ENCODE results near the gene BFSP2. TPM values are rescaled to one million over a fixed set of nuclear protein-coding genes. Genes with fewer than 3 reads are reported as not detected.
A peak's percentile ranks its signal among the peaks of the same experiment; 100 is the strongest.

Gene BFSP2
- total and polyA plus RNA-seq, 5 experiments from 2014 or later, result not detected

DNA sequence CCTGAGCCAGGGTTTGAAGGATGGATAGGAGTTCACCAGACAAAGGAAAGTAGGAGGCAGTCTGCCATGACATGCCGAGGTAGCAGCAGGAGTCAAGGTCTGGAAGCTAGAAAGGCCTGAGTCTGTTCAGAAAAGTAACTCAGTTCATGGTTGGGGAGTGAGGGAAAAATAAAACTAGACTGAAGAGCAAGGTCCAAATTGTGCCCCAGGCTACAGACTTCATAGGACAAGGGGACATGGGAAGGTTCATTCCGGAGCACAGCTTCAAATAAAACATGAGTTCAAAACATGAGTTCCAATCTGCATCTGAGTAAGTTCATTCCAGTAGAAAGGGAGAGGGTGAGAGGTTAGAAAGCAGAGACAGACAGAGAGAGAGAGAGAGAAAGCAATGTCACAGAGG lies 39.7 kb downstream of the BFSP2 start:
- H3K9me3 Mint-ChIP-seq, result peaks cover 0 to 10% (median 5%) of the 10 kb centered on the region in 9 donors
- DNase-seq, result no peak
- ATAC-seq, result no peak
- H3K27me3 Mint-ChIP-seq, result no peaks in the 10 kb centered on the region
- H3K27ac Mint-ChIP-seq, result peak overlapping the region in 3 of 10 donors; percentile 8 to 36 (median 20)
- POLR2A ChIA-PET, result no interaction called here
- H3K4me1 Mint-ChIP-seq, result peaks cover 15 to 28% (median 21%) of the 10 kb centered on the region in 4 donors
- peak overlapping the region in 1 of 10 donors; percentile 56 for H3K4me3 Mint-ChIP-seq
- H3K36me3 Mint-ChIP-seq, result peaks cover 5 to 11% (median 10%) of the 10 kb centered on the region in 3 donors

DNA sequence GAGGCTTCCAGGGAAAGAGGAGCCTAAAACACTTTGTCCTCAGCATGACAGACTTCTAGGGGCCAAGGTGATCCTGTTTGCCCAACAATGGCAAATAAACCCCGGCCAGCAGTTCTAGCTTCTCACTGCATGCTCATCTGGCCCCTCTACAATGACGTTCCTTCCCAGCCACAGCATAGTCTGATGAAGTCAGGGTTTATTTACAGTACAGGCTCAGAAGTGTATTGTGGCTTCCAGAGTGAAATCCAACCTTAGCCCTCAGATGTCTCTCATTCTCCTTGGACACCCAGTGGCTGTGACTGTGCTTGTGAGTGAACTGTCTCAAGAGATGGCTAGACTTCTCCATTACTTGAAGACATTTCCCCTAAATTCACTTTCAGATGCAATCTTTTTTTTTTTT lies 40.8 kb downstream of the BFSP2 start:
- Mint-ChIP-seq H3K4me3 (no peak overlapping the region), H3K36me3 (peaks cover 5 to 11% (median 10%) of the 10 kb centered on the region in 3 donors), H3K27ac (no peak overlapping the region), H3K27me3 (no peaks in the 10 kb centered on the region), H3K4me1 (peaks cover 15 to 28% (median 21%) of the 10 kb centered on the region in 4 donors), H3K9me3 (peaks cover 0 to 10% (median 5%) of the 10 kb centered on the region in 9 donors)
- POLR2A ChIA-PET, result no interaction called here
- ATAC-seq, result no peak
- DNase-seq, result no peak

- H3K27ac Mint-ChIP-seq, result peak overlapping the region; percentile 85 to 98 (median 92)
- H3K9me3 Mint-ChIP-seq, result peaks cover 0 to 10% (median 5%) of the 10 kb centered on the region in 9 donors
- ATAC-seq, result peak; percentile 65
- H3K4me3 Mint-ChIP-seq, result peak overlapping the region; percentile 73 to 89 (median 82)
- H3K27me3 Mint-ChIP-seq, result no peaks in the 10 kb centered on the region
- POLR2A ChIA-PET, result no interaction called here
- peak in 4 of 10 donors; percentile 13 to 16 (median 15) for DNase-seq
- H3K36me3 Mint-ChIP-seq, result peaks cover 5 to 11% (median 10%) of the 10 kb centered on the region in 3 donors
- H3K4me1 Mint-ChIP-seq, result peaks cover 15 to 28% (median 21%) of the 10 kb centered on the region in 4 donors
These were observed 42.0 kb downstream of the BFSP2 start for GRCh38 chr3:133441867-133442270.

DNA sequence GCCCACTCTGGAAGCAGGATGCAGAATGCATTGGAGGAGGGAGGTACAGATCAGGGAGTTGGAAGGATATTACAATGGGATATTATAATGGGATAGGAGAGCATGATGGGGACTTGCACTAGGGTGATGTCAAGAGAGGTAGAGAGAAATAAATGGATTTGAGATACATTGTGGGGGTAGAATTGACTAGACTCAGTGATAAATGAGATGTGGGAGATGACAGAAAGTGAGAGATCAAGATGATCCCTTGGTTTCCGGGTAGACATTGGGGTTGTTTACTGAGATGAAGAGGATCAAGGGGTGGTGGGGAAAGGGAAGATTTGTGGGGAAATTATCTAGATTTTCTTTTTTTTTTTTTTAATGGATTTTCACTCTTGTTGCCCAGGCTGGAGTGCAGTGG lies 42.7 kb downstream of the BFSP2 start:
- peaks cover 15 to 28% (median 23%) of the 10 kb centered on the region in 4 donors for H3K4me1 Mint-ChIP-seq
- POLR2A ChIA-PET, result interaction anchor here (0.7 kb wide), 1 partner anchor 130 kb away, joined by 3 read pairs; no protein-coding TSS in a partner anchor
- peaks cover 5 to 11% (median 10%) of the 10 kb centered on the region in 3 donors for H3K36me3 Mint-ChIP-seq

DNA sequence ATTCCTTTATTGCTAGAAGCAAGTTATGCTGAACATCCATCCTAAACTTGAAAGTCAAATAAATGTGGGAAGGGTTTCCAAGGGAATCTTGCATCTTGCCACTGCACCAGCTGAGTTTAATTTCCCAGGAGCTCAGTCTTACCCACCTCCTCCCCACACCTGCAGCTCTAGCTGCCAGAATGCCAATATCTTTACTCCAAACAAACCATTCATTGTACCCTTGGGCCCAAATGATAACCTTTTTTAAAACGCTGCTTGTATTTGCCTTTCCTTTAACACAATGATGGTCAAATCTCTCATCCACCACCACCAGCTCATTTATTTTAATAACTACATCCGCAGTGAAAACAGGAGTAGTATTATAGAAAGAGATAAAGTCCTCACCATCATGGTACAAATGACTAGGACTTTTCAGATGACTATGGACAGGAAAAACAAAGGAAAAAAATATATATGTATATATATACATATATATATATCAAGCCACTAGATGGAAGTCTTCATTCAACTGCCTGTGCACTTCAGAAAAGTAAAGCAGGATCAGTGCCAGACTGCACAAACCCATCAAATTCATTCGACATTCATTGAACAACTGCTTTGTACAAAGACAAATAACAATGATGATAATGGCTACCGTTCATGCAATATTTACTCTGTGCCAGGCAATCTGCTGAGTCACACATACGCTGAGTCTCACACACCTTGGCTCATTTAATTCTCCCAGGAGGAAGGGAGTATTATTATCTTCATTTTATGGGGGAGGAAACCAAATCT lies 44.0 kb downstream of the BFSP2 start:
- DNase-seq, result no peak
- peaks cover 18 to 35% (median 30%) of the 10 kb centered on the region in 4 donors for H3K4me1 Mint-ChIP-seq
- H3K9me3 Mint-ChIP-seq, result peaks cover 0 to 10% (median 5%) of the 10 kb centered on the region in 9 donors
- H3K27ac Mint-ChIP-seq, result peak overlapping the region in 7 of 10 donors; percentile 2 to 92 (median 28)
- ATAC-seq, result no peak
- H3K36me3 Mint-ChIP-seq, result peaks cover 0 to 11% (median 10%) of the 10 kb centered on the region in 3 donors
- no peak overlapping the region for H3K4me3 Mint-ChIP-seq
- POLR2A ChIA-PET, result no interaction called here
- no peaks in the 10 kb centered on the region for H3K27me3 Mint-ChIP-seq

More for the DNA sequence above, 42.7 kb downstream of the BFSP2 start:
- peak overlapping the region in 8 of 10 donors; percentile 85 to 98 (median 92) for H3K27ac Mint-ChIP-seq
- peaks cover 0 to 10% (median 5%) of the 10 kb centered on the region in 9 donors for H3K9me3 Mint-ChIP-seq
- ATAC-seq (no peak), DNase-seq (no peak)
- no peaks in the 10 kb centered on the region for H3K27me3 Mint-ChIP-seq
- peak overlapping the region; percentile 16 to 85 (median 80) for H3K4me3 Mint-ChIP-seq

GRCh38 chr3:133444423-133444774 lies 44.5 kb downstream of the BFSP2 start:
- Mint-ChIP-seq H3K27ac (peak overlapping the region in 4 of 10 donors; percentile 13 to 70 (median 40)), H3K9me3 (peaks cover 0 to 8% (median 5%) of the 10 kb centered on the region in 9 donors), H3K4me1 (peaks cover 15 to 41% (median 33%) of the 10 kb centered on the region in 4 donors), H3K4me3 (no peak overlapping the region), H3K36me3 (peaks cover 0 to 9% (median 7%) of the 10 kb centered on the region in 3 donors), H3K27me3 (no peaks in the 10 kb centered on the region)
- DNase-seq (no peak), ATAC-seq (no peak)
- POLR2A ChIA-PET, result no interaction called here

DNA sequence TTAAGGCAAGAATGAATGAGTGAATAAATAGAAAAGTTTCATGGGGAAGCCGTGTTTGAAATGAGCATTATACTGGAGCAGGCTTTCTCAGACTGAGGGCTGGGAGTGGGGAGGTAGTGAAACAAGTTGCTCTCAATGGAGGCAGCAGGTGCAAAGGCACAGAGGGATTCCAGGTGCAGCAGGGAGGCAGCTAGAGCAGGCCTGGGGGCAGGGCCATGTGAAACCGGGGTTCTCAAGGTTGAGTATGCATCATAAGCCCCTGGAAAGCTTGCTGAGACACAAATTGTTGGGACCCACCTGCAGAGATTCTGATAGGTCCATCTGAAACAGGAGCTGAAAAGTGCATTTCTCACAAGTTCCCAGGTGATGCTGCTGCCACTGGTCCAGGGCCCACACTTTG lies 45.3 kb downstream of the BFSP2 start:
- Mint-ChIP-seq H3K27ac (no peak overlapping the region), H3K27me3 (no peaks in the 10 kb centered on the region)

DNA sequence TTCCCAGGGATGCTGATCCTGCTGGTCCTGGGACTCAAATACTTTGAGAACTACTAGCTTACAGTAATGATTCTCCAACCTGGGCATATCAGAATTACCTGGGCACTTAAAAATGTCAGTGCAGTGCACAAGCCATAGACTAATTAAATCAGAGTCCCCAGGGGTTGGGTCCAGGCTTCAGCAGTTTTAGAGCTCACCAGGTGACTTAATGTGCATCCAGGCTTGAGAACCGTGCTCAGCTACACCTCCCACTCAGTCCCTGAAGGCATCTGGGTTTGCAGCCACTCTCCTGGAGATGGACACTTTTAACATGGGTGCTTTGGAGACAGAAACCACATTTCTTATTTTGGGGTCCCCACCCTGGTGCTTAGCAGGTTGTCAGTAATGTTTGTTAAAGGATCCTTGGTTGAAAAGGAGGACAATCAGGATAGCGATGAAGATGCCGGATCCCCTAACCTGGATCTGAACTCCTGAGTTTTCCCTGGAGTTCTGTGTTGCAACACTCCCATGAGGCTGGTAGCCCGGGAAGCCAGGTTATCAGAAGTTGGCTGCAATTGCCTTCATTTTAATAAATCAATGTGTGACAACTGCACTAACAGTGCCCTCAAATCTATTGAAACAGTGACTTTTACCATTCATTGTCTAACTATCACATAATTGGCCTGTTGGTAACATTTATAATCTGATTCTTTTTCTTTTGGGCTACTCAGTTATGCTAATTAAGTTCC lies 48.1 kb downstream of the BFSP2 start:
- POLR2A ChIA-PET, result interaction anchor here (0.6 kb wide), 2 partner anchors 124 to 214 kb away, joined by 3 read pairs; no protein-coding TSS in a partner anchor
- no peaks in the 10 kb centered on the region for H3K9me3 Mint-ChIP-seq
- peak overlapping the region in 6 of 10 donors; percentile 15 to 81 (median 58) for H3K27ac Mint-ChIP-seq
- peaks cover 0 to 2% (median 0%) of the 10 kb centered on the region in 3 donors for H3K36me3 Mint-ChIP-seq
- H3K4me3 Mint-ChIP-seq, result peak overlapping the region in 1 of 10 donors; percentile 34
- peaks cover 7 to 29% (median 21%) of the 10 kb centered on the region in 4 donors for H3K4me1 Mint-ChIP-seq
- no peaks in the 10 kb centered on the region for H3K27me3 Mint-ChIP-seq
- DNase-seq (no peak), ATAC-seq (no peak)

More for the DNA sequence above, 45.3 kb downstream of the BFSP2 start:
- Mint-ChIP-seq H3K36me3 (peaks cover 0 to 3% (median 0%) of the 10 kb centered on the region in 3 donors), H3K9me3 (peaks cover 0 to 2% (median 0%) of the 10 kb centered on the region in 9 donors), H3K4me3 (no peak overlapping the region), H3K4me1 (peaks cover 17 to 45% (median 38%) of the 10 kb centered on the region in 4 donors)
- POLR2A ChIA-PET, result interaction anchor here (1.0 kb wide), 1 partner anchor 128 kb away, joined by 3 read pairs; the partner anchor contains the start of gene CDV3
- ATAC-seq (no peak), DNase-seq (no peak)

DNA sequence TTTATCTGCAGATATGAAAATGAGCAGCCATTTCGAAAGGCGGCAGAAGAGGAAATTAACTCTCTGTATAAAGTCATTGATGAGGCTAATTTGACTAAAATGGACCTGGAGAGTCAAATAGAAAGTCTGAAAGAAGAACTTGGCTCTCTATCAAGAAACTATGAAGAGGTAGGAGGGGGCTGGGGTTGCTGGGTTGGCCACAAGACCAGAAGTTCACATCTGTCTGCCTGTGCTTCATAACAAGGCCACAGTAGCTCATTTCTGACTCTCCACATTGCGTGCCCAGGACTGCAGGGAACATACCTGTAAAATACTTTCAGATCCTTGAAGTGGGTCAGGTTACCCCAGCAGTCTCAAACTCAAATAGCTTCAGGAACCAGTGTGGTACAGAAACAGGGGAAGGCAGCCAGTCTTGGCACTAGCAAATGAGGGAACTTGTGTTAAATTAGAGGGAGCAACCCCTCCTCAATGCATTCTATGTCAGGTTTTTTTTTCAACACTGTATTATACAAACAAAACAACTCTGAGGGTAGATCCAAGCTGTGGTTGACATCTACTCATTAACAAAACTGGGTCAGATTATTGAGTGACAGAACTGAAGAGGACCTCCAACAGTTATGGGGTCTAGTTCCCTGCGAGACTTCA lies 48.7 kb downstream of the BFSP2 start:
- H3K36me3 Mint-ChIP-seq, result peaks cover 0 to 2% (median 0%) of the 10 kb centered on the region in 3 donors
- H3K27me3 Mint-ChIP-seq, result no peaks in the 10 kb centered on the region
- ATAC-seq (peak; percentile 44 to 72), DNase-seq (no peak)
- peak overlapping the region in 9 of 10 donors; percentile 29 to 81 (median 69) for H3K27ac Mint-ChIP-seq
- no peaks in the 10 kb centered on the region for H3K9me3 Mint-ChIP-seq
- H3K4me1 Mint-ChIP-seq, result peaks cover 7 to 26% (median 18%) of the 10 kb centered on the region in 4 donors
- POLR2A ChIA-PET, result interaction anchor here (0.6 kb wide), 1 partner anchor 213 kb away, joined by 3 read pairs; no protein-coding TSS in a partner anchor
- peak overlapping the region in 1 of 10 donors; percentile 34 for H3K4me3 Mint-ChIP-seq

DNA sequence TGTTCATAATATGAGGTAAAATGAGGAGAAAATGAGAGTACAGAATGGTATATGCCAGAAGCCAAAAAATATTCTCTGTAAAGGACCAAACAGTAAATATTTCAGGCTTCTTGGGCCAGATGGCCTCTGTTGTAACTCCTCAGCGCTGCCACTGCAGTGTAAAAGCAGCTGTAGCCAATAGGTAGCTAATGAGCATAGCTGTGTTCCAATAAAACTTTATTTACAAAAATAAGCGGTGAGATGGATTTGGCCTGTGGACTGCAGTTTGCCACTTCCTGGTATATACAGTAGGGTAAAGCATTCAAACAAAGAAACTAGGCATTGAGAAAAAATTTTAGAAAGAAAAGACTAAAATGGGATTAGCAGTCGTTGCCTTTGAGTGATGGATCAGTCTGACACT lies 51.5 kb downstream of the BFSP2 start:
- H3K4me1 Mint-ChIP-seq, result peaks cover 9 to 26% (median 15%) of the 10 kb centered on the region in 4 donors
- DNase-seq (no peak), ATAC-seq (no peak)
- peaks cover 0 to 2% (median 0%) of the 10 kb centered on the region in 3 donors for H3K36me3 Mint-ChIP-seq
- POLR2A ChIA-PET, result no interaction called here
- H3K27ac Mint-ChIP-seq, result peak overlapping the region in 1 of 10 donors; percentile 23
- no peaks in the 10 kb centered on the region for H3K27me3 Mint-ChIP-seq
- no peaks in the 10 kb centered on the region for H3K9me3 Mint-ChIP-seq
- no peak overlapping the region for H3K4me3 Mint-ChIP-seq

DNA sequence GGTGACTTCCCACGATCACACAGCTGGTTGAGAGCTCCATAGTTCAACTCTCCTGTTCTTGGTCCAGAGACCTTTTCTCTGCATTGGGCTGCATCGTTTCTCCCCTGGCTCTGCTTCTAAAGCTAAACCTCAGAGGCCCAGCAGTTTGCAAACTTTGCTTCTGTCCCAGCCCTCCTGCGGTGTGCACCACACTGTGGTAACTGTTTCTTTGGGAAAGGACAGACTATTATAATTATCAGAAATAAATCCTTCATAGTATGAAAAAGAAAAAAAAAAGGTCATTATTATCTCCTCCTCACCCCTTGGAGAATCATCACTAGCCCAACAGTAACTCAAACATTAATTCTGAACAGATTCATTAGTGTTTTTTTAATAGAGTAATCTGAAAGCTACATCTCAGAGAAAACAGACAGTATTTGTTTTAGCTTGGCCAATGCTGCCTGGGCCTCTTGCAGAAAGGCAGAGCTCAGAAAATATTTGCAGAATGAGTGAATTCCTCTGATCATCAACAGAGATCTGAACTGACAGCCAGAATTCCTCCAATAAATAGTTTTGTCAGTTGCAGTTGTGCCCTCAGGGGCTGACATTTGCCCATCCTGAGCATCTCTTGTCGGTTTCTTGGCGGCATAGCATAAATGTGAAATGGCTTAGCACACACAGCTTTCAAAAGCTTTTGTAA lies 52.9 kb downstream of the BFSP2 start:
- H3K27ac Mint-ChIP-seq, result no peak overlapping the region
- H3K4me1 Mint-ChIP-seq, result peaks cover 9 to 19% (median 15%) of the 10 kb centered on the region in 4 donors
- POLR2A ChIA-PET, result interaction anchor here (0.7 kb wide), 1 partner anchor 383 kb away, joined by 3 read pairs; no protein-coding TSS in a partner anchor
- ATAC-seq (no peak), DNase-seq (no peak)
- peaks cover 0 to 2% (median 0%) of the 10 kb centered on the region in 3 donors for H3K36me3 Mint-ChIP-seq
- H3K4me3 Mint-ChIP-seq, result no peak overlapping the region
- no peaks in the 10 kb centered on the region for H3K27me3 Mint-ChIP-seq
- no peaks in the 10 kb centered on the region for H3K9me3 Mint-ChIP-seq

Measured in naive thymus-derived CD8-positive, alpha-beta T cell (primary cell).